HAP-1 (cell line): ENCODE data around the gene LIMA1.
"Not testable (repeated sequence)": the region's sequence is repeated elsewhere in the genome, so short reads cannot be mapped to it uniquely, and the experiment has no call there.

Experiments
- DNase-seq, 2 experiments: peaks; one replicate each; pipeline ENCODE4 v3.0.0-alpha.2; 2016 to 2020; ENCODE audit warnings: low spot score in 2 of 2
- H3K27me3 ChIP-seq: fragments of 250-450 bp; sonication (Bioruptor Pico); 2 replicates; pipeline ENCODE4 v1.5.1; 2020; ENCODE audit warnings: low read depth, mild to moderate bottlenecking, moderate library complexity
- H3K36me3 ChIP-seq: fragments of 250-450 bp; sonication (Bioruptor Pico); replicated peaks from 2 replicates; pipeline ENCODE4 v1.5.1; 2020; ENCODE audit warnings: mild to moderate bottlenecking
- H3K4me1 ChIP-seq: fragments of 250-450 bp; sonication (Bioruptor Pico); 2 replicates; pipeline ENCODE4 v1.5.1; 2020; ENCODE audit warnings: mild to moderate bottlenecking
- H3K4me3 ChIP-seq: fragments of 250-450 bp; sonication (Bioruptor Pico); 2 replicates; pipeline ENCODE4 v1.5.1; 2020; ENCODE audit warnings: mild to moderate bottlenecking, moderate library complexity
- H3K9me3 ChIP-seq: fragments of 250-450 bp; sonication (Bioruptor Pico); 2 replicates; pipeline ENCODE4 v1.5.1; 2020; ENCODE audit warnings: mild to moderate bottlenecking, moderate library complexity
- in situ Hi-C: fragments of 300-500 bp; cut with MboI; formaldehyde crosslinking; loops from 3 replicates; pipeline ENCODE4 v1.14.3; 2020; ENCODE audit warnings: low sequenced_read_pairs, inconsistent platforms, mixed read lengths

Gene LIMA1

GRCh38 chr12:50311858-50312609 is 28.7 kb upstream of the LIMA1 start:
- H3K27me3 ChIP-seq, H3K36me3 ChIP-seq, H3K4me3 ChIP-seq, H3K9me3 ChIP-seq, DNase-seq: not testable (repeated sequence)
- in situ Hi-C loops = loop anchor here (5.0 to 10.0 kb wide), 2 partner anchors 127 to 180 kb away; no protein-coding TSS in a partner anchor
- H3K4me1 ChIP-seq = peaks cover 12% of the 10 kb centered on the region

DNA sequence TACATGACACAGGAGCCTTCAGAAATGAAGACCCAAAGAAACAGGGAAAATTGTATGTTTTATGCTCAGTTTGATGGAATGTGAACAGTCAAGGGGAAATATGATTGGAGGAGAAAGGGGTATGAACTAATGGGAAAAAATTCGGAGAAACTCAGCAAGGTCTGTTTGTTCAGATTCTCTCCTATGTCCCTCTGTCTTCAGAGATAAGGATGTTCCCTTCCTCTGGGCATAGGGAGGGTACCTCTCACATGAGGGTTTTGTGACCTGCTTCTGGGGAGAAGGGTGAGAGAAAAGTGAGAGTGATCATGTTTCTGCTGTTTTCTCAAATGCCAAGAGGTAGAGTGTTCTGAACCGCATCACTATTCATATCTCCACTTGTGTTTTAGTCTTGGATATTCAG is 26.6 kb upstream of the LIMA1 start:
- in situ Hi-C loops = loop anchor here (5.0 to 10.0 kb wide), 2 partner anchors 125 to 178 kb away; no protein-coding TSS in a partner anchor
- H3K4me1 ChIP-seq = peaks cover 12% of the 10 kb centered on the region
- no peak for DNase-seq

GRCh38 chr12:50302686-50303085 is 19.4 kb upstream of the LIMA1 start:
- no peak for DNase-seq
- Histone ChIP-seq H3K4me1 (0 out of 2 replicates have a peak, but pooled peaks cover 2% of the 10 kb centered on the region), H3K36me3 (no peaks in the 10 kb centered on the region), H3K9me3 (no peaks in the 10 kb centered on the region), H3K27me3 (no peaks in the 10 kb centered on the region), H3K4me3 (no peak overlapping the region)
- in situ Hi-C loops = no loop called here

More for the DNA sequence above, 26.6 kb upstream of the LIMA1 start:
- Histone ChIP-seq H3K4me3 (no peak overlapping the region), H3K27me3 (no peaks in the 10 kb centered on the region), H3K36me3 (no peaks in the 10 kb centered on the region), H3K9me3 (no peaks in the 10 kb centered on the region)

GRCh38 chr12:50297996-50298395 is 14.7 kb upstream of the LIMA1 start:
- DNase-seq = no peak
- H3K36me3 ChIP-seq = no peaks in the 10 kb centered on the region; the same call in 1 of the 2 replicates
- no peaks in the 10 kb centered on the region for H3K27me3 ChIP-seq
- no peak overlapping the region for H3K4me3 ChIP-seq
- no peaks in the 10 kb centered on the region for H3K9me3 ChIP-seq
- in situ Hi-C loops = no loop called here
- H3K4me1 ChIP-seq = 0 out of 2 replicates have a peak, but pooled peaks cover 4% of the 10 kb centered on the region

DNA sequence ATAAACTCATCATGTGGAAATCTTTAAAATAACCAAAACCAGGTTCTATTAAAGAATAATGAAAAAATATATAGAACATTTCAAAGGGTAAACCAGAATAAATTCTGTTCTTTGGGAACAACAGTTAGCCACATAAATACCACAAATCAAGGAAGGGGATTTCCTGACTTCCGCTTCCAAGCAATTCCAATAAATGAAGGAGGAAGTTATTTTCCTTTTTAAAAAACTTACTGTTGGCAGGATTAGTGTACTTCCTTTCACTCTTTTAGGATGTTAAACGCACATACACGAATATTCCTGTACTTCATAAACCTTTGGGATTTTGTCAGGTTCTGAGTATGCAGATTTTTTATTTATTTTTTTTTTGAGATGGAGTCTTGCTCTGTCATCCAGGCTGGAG is 13.7 kb upstream of the LIMA1 start:
- no peak overlapping the region for H3K4me3 ChIP-seq
- DNase-seq = no peak
- in situ Hi-C loops = no loop called here
- no peaks in the 10 kb centered on the region for H3K9me3 ChIP-seq
- H3K36me3 ChIP-seq = no peaks in the 10 kb centered on the region; the same call in 1 of the 2 replicates
- no peaks in the 10 kb centered on the region for H3K27me3 ChIP-seq
- H3K4me1 ChIP-seq = 0 out of 2 replicates have a peak, but pooled peaks cover 4% of the 10 kb centered on the region

GRCh38 chr12:50296554-50296953 is 13.2 kb upstream of the LIMA1 start:
- Histone ChIP-seq H3K4me1 (0 out of 2 replicates have a peak, but pooled peaks cover 4% of the 10 kb centered on the region), H3K36me3 (no peaks in the 10 kb centered on the region; the same call in 1 of the 2 replicates), H3K27me3 (no peaks in the 10 kb centered on the region), H3K4me3 (no peak overlapping the region), H3K9me3 (peaks cover 2% of the 10 kb centered on the region; the same call in 1 of the 2 replicates)
- in situ Hi-C loops = no loop called here
- no peak for DNase-seq

DNA sequence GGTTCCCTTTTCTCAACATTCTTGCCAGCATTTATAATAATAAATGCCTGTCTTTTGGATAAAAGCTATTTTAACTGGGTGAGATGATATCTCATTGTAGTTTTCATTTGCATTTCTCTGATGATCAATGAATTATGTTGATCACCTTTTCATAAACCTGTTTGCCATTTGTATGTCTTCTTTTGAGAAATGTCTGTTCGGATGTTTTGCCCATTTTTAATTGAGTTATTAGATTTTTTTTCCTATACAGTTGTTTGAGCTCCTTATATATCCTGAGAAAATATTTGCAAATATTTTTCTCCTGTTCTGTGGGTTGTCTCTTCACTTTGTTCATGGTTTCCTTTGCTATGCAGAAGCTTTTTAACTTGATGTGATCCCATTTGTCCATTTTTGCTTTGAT is 8.1 kb upstream of the LIMA1 start:
- DNase-seq = no peak
- in situ Hi-C loops = no loop called here
- no peaks in the 10 kb centered on the region; the same call in 1 of the 2 replicates for H3K4me1 ChIP-seq
- H3K36me3 ChIP-seq = peaks cover 4% of the 10 kb centered on the region; the same call in 1 of the 2 replicates
- H3K27me3 ChIP-seq = no peaks in the 10 kb centered on the region
- no peak overlapping the region for H3K4me3 ChIP-seq
- peaks cover 10% of the 10 kb centered on the region; the same call in 1 of the 2 replicates for H3K9me3 ChIP-seq

GRCh38 chr12:50290692-50291091 is 7.4 kb upstream of the LIMA1 start:
- H3K27me3 ChIP-seq, H3K36me3 ChIP-seq, H3K4me3 ChIP-seq, H3K4me1 ChIP-seq, DNase-seq, in situ Hi-C loops: not testable (repeated sequence)
- peaks cover 10% of the 10 kb centered on the region; the same call in 1 of the 2 replicates for H3K9me3 ChIP-seq

- Histone ChIP-seq H3K4me1 (peaks cover 4% of the 10 kb centered on the region), H3K27me3 (no peaks in the 10 kb centered on the region), H3K4me3 (no peak overlapping the region), H3K9me3 (peaks cover 10% of the 10 kb centered on the region; the same call in 1 of the 2 replicates), H3K36me3 (peaks cover 4% of the 10 kb centered on the region; the same call in 1 of the 2 replicates)
- in situ Hi-C loops = no loop called here
- DNase-seq = no peak
Observed at GRCh38 chr12:50287271-50287670, 4.0 kb upstream of the LIMA1 start.

DNA sequence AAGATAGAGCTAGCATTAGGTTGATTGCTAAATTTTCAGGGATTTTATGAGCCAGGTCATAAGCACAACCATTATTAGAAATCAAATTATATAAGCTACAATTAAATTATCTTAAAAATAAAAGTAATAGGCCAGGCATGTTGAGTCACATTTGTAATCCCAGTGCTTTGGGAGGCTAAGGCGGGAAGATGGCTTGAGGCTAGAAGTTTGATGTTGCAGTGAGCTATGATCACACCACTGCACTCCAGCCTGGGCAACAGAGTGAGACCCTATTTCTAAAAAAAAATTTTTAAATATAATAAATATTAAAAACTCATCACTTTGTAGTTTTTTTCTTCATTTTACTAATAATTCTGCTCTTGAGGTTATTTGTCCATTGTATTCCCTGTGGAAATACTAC is 1.9 kb upstream of the LIMA1 start:
- Histone ChIP-seq H3K4me3 (no peak overlapping the region), H3K9me3 (no peaks in the 10 kb centered on the region), H3K36me3 (no peaks in the 10 kb centered on the region), H3K27me3 (no peaks in the 10 kb centered on the region), H3K4me1 (peaks cover 4% of the 10 kb centered on the region)
- in situ Hi-C loops = no loop called here
- no peak for DNase-seq

DNA sequence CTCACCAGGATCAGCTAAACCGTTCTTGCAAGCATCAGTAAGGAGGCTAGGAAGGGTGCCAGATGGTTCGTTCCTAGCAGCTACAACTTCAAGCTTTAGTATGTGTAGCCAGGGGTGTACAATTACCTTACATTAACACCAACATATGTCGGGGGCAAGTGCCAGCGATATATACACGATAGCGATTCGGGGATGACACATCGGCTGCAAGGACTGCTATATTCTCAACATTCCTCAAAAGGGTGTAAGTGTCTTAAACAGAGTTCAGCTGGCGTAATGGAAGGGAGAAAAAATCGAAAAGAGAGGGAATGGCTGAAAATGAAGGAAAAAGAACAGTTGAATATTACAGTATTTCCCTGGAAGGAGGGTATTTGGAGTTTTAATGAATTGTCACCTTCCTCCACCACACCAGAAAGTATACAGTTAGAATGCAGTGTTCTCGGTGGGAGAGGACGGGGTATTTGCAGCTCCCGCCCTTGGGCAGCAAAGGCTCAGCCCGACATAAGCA is 545 bp downstream of the LIMA1 start:
- Histone ChIP-seq H3K9me3 (no peaks in the 10 kb centered on the region), H3K27me3 (no peaks in the 10 kb centered on the region), H3K36me3 (no peaks in the 10 kb centered on the region), H3K4me1 (peaks cover 4% of the 10 kb centered on the region), H3K4me3 (peak overlapping the region; percentile 62)
- DNase-seq = no peak
- in situ Hi-C loops = no loop called here

DNA sequence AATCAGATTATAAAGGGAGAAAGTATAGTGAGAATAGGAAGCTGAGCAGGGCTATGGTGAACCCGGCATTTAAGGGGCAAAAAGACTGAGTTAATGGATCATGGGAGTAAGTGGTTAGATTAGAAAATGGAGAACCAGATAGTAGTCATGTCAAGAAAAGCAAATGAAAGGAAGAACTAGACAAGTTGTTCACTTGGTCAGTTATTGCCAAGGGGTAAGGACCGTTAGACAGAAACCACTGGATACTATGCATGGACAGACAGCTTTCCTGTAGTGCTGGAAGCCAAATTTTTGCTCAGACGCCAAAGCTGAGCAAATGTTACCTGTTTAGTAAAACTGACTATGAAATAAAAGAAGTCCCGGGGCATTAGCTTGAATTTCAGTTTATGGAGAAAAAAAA is 3.8 kb downstream of the LIMA1 start:
- Histone ChIP-seq H3K9me3 (no peaks in the 10 kb centered on the region), H3K4me1 (peaks cover 9% of the 10 kb centered on the region), H3K27me3 (no peaks in the 10 kb centered on the region), H3K36me3 (no peaks in the 10 kb centered on the region), H3K4me3 (no peak overlapping the region)
- DNase-seq = no peak
- in situ Hi-C loops = no loop called here

GRCh38 chr12:50276912-50277671 is 6.2 kb downstream of the LIMA1 start:
- Histone ChIP-seq H3K36me3 (no peaks in the 10 kb centered on the region), H3K4me1 (peaks cover 5% of the 10 kb centered on the region), H3K4me3 (no peak overlapping the region), H3K27me3 (no peaks in the 10 kb centered on the region), H3K9me3 (no peaks in the 10 kb centered on the region)
- DNase-seq = no peak
- in situ Hi-C loops = no loop called here

- in situ Hi-C loops = no loop called here
- Histone ChIP-seq H3K36me3 (no peaks in the 10 kb centered on the region), H3K4me3 (no peak overlapping the region), H3K4me1 (peaks cover 5% of the 10 kb centered on the region), H3K9me3 (no peaks in the 10 kb centered on the region), H3K27me3 (no peaks in the 10 kb centered on the region)
- DNase-seq = no peak
Observed at GRCh38 chr12:50276068-50276467, 7.3 kb downstream of the LIMA1 start.
